HG03060 (cell line): ENCODE results near the gene PDGFD.

Experiments used
- ATAC-seq: cut with Tn5 transposase; IDR thresholded peaks from one replicate; pipeline ENCODE4 v1.9.1; 2021; ENCODE audit warnings: low read depth, moderate number of reproducible peaks; ENCODE audit not compliant: unreplicated experiment

PDGFD gene

DNA sequence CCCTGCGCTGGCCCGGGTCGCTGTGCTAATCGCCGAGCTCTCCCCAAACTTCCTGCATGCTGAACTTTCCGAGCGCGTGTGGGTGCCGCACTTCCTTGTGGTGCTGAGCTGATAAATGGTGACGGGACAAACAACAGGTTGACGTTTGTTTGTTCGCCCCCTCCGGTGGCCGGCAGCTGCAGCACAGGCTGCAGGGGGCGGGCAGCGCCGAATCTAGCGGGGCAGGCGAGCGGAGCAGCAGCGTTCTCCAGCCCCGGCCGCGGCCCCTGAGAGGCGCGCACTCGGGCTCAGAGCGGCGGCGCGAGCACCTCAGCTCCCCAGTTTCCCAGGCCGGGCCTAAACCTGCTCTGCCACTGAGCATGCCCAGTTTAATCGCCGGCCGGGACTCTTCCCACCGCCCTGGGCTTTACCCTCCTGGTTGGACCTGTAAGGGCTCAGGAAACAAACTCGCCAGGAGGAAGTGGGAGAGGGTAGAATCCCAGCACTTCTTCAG lies at the start of gene PDGFD:
Gene PDGFD (minus strand): TSS at position 120 of the 493 bp plus-strand sequence.
- ATAC-seq = peak; percentile 91

DNA sequence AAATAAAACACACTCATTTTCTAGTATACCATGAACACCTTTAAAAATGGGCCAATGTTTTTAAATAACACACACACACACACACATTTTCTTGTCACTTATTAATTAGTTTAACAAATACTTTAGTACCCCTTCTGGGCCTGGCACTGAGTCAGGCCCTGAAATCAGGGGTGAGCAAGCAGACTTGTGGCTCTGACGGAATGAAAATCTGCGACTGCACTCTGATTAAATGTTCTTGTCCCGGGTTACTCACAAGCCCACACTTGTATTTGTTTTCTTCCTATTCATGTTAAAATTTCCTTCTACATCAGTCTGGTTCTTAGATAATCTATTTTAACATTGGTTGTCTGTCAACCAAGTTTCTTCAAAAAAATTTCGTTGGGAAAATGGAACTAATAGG lies 43.0 kb upstream of the PDGFD start:
- no peak for ATAC-seq

- no peak for ATAC-seq
Observed at GRCh38 chr11:104205838-104206237, 41.9 kb upstream of the PDGFD start.

DNA sequence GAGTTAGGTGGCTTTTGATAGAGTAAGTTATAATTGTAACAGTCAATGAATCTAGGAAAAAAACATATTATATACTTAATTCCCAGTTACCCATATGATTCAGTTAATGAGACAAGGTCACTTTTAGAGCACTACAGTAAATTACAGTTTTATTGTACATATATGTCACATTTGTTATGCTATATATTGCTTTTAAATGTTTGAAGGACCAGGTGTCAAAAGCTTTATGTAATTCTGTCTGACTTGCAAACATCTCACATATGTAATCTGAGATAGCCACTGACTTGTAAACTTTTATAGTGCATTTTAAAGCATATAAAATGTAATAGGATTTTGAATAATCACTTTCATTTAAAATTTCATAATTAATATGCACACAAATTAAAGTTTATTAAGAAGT lies 36.7 kb upstream of the PDGFD start:
- no peak for ATAC-seq

GRCh38 chr11:104199053-104199452 lies 35.1 kb upstream of the PDGFD start:
- ATAC-seq = no peak

DNA sequence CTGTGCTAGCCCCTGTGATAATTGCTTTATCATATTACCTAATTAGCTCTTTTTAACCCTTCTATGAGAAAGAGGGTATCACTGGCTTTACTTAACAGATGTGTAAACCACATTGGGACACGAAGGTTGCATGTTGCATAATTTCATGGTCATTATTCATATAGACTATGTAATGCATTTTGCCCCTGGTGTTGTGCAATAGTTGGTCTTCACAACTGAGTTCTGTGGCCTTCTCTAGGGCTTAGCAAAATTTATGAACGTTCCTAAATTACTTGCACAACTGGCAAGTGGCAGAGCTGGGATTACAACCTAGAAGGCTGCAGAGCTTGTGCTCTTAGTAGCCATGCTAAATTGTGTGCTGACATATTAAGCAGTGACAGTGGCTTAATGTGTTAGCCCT lies 34.6 kb upstream of the PDGFD start:
- ATAC-seq = no peak

GRCh38 chr11:104191124-104191523 lies 27.2 kb upstream of the PDGFD start:
- ATAC-seq = no peak

DNA sequence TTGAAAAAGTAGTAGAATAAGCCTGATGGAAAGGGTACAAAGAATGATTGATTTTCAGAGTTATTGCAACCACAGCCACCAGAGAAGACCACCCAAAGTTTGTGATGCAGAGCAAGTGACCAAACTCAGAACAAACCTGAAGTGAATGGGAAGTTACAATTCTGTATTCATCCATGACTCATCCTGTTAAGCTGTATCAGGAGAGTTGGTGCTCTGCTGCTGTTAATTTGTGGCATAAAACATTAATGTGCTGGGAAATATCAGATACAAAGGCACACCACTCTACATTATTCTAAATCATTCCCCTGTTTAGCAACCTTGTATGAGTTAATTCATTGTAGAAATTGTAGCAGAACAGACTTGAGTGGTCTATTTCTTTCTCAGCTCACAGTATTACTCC lies 19.6 kb upstream of the PDGFD start:
- no peak for ATAC-seq

DNA sequence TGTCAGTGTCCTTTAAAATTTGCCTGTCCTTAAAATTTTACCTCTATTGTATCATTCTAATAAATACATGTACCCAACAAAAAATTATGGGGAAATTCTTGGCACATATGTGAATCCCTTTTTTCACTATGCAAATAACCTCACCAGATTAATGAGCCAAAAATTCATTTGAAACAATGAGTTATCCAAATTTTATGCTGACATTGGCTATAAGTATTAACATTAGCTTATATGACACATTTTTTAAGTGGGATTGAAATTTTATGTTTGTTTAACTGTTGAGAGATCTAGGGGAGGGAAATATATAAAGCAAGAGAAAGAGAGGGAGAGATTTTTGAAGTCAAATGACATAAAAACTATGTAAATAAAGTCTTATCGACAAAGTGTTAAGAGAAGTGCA lies 11.8 kb upstream of the PDGFD start:
- no peak for ATAC-seq

GRCh38 chr11:104169091-104169490 lies 5.1 kb upstream of the PDGFD start:
- no peak for ATAC-seq

- no peak for ATAC-seq
Observed at GRCh38 chr11:104165014-104165413, 1.1 kb upstream of the PDGFD start.

DNA sequence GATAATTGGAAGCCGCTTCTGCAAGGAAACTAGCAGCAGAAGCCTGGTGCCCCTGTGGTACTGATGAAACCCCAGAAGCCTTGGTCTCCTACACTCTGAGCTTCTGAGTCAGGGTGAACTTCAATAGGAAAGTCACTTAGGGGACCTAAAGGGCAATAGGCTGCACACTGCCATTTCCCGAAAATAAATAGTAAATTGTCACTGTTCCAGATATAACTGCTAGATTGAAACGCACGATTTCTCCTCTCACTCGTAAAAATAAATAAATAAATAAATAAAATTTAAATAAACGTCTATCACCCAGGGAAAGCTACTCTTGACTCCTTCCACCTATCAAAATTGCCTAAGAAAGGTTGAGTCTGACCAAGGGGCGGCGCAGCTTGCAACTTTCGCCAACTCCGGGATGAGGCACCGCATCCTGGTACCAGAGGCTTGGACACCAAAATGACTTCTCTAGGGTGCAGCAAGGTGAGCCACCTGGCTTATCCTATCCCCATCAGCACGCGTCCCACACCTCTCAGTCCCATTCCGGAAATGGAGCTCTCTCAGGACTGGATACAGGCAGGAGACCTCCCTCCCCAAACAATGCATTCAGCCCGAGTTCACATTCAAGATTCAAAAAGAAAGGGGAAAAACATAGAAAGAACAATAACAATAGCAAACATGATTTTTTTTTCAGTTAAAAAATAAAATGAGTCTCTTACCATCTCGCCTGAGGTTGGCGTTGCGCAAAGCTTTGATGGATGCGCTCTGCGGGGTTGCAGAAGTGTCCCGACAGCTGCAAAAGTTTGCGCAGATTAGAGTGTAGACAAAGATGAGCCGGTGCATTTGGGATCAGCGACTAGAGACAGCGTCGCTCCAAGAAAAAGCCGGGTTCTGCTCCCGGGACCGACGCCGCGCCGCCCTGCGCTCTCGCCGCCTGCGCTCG lies 583 bp downstream of the PDGFD start:
- no peak for ATAC-seq

DNA sequence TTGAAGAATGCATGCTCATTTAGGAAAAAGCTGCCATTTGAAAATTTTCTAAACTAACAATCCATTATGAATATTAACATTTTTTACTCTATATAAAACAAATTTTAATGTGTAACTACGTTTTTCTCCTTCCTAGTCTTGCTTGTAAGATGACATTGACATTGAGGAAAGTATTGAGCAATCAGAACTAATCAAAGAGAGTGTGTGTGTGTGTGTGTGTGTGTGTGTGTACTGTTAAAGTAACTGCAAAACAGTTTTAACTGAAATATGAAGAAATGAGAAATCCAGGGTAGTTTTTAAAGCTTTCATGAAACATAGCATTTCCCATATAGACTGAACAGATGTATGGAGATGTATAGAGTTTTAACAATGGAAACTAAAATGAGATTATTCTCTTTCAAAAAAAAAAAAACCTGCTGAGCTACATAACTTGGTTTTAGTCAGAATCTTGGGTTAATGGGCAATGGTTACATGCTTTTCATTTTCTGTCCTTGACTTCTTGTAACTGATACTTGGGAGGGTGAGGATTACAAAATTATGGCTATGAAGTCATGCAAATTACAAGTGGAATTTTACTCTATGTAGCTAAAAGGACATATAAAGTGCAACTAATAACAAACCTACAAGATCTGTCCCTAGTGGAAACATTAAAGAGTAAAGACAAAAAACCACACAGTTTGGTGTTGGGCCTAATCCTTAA lies 2.0 kb downstream of the PDGFD start:
- ATAC-seq = no peak

- ATAC-seq = no peak
Observed at GRCh38 chr11:104159356-104159755, 4.6 kb downstream of the PDGFD start.

- no peak for ATAC-seq
Observed at GRCh38 chr11:104155375-104155774, 8.6 kb downstream of the PDGFD start.

DNA sequence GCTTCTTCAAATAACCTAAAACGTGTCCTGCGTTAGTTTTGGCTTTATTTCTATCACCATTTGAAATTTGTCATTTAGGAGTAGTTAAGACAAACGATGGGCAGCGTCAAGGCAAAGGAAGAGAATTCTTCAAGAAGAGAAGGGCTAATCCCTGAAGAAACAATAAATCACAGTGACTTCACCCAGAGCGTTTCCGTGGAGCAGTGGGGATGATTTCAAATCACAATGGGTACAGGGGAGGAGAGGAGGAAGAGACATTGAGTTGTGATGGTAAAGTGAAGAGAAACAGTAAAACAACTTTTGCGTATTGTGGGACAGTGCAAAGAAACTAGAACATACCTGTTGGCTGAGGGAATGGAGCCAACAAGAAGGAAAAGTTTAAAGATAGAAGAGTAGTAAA lies 9.7 kb downstream of the PDGFD start:
- ATAC-seq = no peak

GRCh38 chr11:104152941-104153505 lies 10.9 kb downstream of the PDGFD start:
- ATAC-seq = no peak

GRCh38 chr11:104151404-104152204 lies 12.3 kb downstream of the PDGFD start:
- ATAC-seq = no peak

- no peak for ATAC-seq
Observed at GRCh38 chr11:104148706-104149105, 15.2 kb downstream of the PDGFD start.

DNA sequence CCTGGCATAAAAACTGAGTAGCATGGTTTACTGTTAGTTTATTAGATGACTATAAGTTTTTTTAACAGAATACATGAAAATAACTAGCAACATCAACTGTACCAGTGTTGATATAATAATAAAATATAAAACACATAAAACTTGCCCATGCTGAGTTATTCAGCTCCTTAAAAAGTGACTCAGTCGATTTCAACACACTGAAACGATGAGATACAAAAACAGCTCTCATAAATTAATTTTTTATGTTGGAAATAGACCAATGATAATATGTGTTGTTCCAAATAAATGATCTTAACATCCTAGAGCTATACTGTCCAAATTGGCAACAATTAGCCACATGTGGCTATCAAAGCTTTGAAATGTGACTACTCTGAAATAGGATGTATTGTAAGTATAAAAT lies 15.9 kb downstream of the PDGFD start:
- ATAC-seq = no peak

- ATAC-seq = no peak
Observed at GRCh38 chr11:104146943-104147342, 17.0 kb downstream of the PDGFD start.
